GM19467 (cell line): ENCODE measurements around the gene IGSF23.
A peak's percentile ranks its signal among the peaks of the same experiment; 100 is the strongest.

ENCODE experiments used
- ATAC-seq: cut with Tn5 transposase; IDR thresholded peaks from one replicate; pipeline ENCODE4 v1.9.1; 2021; ENCODE audit warnings: mild to moderate bottlenecking, moderate library complexity; ENCODE audit not compliant: unreplicated experiment

The IGSF23 gene

DNA sequence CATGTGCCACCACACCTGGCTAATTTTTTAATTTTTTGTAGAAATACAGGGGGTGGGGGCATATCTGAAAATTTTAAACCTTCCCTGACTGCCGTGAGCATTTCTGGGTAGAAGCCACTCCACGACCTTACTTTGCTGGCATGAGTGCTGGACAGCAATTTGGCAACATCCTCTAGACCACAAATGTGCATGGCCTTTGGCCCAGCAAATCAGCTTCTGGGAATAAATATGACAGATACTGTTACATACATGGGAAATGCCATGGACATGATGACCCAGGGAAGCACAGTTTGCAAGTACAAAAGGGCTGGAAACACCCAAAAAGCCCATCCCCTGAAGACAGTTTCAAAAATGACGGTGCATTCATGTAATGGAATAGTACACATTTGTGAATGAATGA lies 27.2 kb downstream of the IGSF23 start:
- no peak for ATAC-seq

DNA sequence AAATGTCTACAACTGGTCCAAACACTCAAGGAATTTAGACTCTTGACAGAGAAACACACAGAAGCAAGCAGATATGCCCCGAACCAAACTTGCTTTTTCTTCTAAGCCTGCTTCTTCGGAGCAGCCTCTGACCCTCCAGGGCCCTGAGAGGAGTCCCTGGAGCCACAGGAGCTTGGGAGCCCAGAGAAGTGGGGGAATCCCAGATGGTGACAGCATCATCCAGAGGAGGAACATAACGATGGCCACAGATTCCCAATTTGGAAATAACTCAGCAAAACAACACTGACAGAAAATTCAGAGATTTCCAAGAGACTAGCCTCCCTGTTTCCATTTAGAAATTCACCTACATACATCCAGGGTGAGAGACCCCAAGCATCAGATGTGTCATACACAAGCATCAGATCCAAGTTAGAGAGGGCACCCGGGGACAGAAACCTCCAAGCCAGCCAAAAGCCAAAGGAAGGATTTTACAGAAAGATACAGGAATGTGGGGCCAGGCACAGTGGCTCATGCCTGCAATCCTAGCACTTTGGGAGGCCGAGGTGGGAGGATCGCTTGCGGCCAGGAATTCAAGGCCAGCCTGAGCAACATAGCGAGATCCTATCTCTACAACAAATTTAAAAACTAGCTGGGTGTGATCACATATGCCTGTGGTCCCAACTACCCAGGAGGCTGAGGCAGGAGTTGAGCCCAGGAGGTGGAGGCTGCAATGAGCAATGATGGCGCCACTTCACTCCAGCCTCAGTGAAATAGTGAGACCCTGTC lies 28.3 kb downstream of the IGSF23 start:
- ATAC-seq = no peak

DNA sequence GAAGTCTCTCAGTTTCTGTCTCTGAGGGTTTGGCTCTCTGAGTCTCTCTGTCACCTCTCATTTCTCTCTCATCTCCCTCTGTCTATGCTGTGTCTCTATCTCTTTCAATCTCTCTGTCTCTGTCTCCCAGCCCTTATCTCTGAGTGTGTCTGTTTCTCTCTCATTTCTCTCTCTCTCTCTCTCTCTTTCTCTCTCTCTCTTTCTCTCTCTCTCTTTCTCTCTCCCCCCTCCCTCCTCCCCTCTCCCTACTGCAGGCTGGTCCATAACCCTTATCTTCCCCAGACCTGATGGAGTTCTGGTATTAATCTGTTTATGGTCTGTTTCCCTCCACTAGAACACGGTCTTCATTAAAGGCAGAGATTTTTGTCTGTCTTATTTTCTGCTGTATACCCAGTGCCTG lies 29.0 kb downstream of the IGSF23 start:
- ATAC-seq = no peak

DNA sequence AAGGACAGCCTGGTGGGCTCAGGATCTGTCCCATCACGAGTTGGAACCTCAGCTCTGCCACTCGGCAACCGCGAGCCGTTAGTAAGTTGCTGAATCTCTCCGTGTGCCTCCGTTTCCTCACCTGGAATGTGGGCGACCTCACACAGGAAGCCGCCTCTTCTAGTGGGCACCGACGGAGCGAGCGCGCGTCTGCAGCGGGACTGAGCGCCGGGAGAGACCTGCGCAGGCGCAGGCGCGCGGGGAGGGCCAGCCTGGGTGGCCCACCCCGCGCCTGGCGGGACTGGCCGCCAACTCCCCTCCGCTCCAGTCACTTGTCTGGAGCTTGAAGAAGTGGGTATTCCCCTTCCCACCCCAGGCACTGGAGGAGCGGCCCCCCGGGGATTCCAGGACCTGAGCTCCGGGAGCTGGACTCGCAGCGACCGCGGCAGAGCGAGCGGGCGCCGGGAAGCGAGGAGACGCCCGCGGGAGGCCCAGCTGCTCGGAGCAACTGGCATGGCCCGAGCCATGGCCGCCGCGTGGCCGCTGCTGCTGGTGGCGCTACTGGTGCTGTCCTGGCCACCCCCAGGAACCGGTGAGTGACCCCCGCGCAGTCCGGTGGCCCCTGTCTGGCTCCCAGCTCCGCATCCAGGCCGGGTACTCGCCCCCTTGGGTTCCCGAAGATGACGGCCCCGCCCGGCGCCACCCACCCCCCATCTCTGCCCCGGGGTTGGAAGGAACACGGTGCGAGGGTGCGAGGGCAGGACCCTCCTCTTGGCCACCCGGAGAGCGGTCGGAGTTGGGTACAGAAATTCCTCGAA lies 30.4 kb downstream of the IGSF23 start, which contains the start of gene PVR:
PVR (plus strand) TSS at position 306 of the 797 bp plus-strand sequence; CDS start at position 493, 187 bp downstream.
- no peak for ATAC-seq

DNA sequence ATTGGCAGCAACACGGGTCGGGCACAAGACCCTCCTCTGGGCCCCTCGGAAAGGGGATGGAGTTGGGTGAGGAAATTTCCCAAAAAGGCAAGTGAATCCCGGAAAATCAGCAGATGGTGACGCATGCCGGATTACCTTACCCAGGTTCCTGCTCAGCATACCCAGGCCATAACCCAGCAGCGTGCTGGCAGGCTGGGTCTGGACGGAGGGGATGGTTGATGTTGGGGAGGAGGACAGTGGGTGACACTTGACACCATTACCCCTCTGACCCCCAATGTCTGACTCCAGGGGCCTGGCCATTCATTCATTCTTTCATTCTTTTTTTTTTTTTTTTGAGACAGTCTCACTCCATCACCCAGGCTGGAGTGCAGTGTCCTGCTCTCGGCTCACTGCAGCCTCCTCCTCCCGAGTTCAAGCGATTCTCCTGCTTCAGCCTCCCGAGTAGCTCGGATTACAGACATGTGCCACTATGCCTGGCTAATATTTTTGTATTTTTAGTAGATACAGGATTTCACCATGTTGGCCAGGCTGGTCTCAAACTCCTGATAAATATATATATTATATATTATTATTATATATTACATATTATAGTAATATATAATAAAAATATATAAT lies 31.1 kb downstream of the IGSF23 start:
- ATAC-seq = no peak

DNA sequence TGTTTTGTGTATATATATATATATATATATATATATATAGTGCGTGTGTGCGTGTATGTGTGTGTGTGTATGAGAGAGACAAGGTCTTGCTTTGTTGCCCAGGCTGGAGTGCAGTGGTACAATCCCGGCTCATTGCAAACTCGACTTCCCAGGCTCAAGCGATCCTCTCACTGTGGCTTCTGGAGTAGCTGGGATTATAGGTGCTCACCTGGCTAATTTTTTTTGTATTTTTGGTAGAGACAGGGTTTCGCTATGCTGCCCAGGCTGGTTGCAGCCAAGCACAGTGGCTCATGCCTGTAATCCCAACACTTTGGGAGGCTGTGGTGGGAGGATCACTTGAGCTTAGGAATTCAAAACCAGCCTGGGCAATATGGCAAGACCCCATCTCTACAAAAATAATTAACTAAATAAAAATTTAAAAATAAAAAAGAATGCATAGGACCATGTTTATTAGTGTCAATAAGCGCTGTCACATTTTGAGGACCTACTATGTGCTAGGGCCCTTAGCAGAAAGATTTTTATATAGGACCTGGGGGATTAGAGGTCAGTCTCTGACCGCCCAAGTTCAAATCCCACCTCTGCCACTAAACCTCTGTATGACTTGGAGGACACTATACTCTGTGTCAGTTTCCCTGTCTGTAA lies 32.2 kb downstream of the IGSF23 start:
- no peak for ATAC-seq

DNA sequence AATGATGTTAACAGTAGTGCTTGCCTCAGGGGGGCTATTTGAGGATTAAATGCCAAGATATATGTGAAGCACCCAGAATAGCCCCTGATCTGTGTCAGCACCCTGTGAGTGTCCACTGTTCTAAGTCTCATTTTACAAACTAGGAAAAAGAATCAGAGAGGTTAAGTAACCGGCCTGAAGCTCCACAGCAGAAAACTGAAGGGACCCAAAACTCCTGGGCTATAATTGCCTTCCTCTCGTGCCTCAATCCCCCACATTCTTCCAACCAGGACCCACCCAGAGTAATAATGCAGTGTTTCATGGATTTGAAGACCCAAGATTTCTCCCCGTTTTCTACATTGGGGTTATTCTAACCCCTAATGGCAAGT lies 32.7 kb downstream of the IGSF23 start:
- ATAC-seq = no peak

DNA sequence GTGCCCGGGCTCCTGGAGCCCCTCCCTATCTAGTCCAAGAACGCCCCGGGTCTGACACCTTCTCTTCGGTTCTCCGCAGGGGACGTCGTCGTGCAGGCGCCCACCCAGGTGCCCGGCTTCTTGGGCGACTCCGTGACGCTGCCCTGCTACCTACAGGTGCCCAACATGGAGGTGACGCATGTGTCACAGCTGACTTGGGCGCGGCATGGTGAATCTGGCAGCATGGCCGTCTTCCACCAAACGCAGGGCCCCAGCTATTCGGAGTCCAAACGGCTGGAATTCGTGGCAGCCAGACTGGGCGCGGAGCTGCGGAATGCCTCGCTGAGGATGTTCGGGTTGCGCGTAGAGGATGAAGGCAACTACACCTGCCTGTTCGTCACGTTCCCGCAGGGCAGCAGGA lies 33.8 kb downstream of the IGSF23 start:
- no peak for ATAC-seq

DNA sequence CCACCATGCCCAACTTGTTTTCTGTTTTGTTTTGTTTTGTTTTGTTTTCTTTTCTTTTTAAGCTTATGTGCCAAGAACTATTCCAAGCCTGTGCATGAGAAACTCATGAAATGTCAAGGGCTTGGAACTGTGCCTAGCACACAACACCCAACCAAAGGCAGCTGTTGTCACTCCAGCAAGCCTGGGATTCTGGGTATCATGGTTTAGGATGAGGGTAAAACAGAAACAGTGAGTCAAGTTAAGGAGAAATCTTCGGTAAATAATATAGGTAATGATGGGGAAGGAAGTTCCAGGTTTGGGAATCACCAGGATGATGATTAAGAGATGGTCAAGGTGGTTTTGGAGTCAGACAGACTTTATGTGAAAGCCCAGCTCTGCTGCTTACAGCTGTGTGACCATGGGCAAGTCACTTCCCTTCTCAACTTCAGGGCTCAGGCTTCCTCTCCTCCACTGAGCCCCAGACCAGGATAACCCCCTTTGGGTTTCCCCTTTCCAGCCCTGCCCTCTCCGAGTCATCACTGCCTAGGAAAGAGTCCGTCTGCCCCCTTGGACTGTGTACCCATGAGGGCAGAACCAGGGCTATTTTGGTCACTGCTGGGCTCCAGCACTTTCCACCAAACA lies 35.4 kb downstream of the IGSF23 start:
- ATAC-seq = no peak

DNA sequence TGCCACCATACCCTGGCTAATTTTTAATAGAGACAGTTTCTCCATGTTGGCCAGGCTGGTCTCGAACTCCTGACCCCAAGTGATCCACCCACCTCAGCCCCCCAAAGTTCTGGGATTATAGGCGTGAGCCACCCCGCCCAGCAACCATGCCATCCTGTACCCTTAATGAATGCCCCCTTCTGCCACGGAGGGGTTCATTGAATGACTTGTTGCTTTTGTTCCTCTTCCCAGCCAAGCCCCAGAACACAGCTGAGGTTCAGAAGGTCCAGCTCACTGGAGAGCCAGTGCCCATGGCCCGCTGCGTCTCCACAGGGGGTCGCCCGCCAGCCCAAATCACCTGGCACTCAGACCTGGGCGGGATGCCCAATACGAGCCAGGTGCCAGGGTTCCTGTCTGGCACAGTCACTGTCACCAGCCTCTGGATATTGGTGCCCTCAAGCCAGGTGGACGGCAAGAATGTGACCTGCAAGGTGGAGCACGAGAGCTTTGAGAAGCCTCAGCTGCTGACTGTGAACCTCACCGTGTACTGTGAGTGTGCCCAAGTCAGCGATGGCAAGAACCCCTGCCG lies 36.3 kb downstream of the IGSF23 start:
- no peak for ATAC-seq

DNA sequence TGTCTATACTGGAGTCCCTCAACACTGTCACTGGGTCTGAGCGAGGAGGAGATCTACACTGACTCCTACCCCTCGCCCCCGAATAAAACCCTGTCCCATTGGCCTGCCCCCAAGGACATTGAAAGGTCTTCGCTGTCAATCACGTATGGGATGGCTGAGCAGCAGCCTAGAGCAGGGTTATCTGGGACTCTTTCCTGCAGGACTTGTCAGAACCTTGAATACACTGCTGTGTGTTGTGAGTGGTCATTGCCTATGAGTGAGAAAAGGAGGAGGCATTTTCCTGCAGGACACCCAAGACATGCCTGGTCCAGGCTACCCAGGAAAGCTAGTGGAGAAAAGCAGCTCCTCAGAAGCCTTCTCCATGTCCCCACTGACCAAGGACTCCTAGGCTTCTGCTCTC lies 40.0 kb downstream of the IGSF23 start:
- no peak for ATAC-seq

DNA sequence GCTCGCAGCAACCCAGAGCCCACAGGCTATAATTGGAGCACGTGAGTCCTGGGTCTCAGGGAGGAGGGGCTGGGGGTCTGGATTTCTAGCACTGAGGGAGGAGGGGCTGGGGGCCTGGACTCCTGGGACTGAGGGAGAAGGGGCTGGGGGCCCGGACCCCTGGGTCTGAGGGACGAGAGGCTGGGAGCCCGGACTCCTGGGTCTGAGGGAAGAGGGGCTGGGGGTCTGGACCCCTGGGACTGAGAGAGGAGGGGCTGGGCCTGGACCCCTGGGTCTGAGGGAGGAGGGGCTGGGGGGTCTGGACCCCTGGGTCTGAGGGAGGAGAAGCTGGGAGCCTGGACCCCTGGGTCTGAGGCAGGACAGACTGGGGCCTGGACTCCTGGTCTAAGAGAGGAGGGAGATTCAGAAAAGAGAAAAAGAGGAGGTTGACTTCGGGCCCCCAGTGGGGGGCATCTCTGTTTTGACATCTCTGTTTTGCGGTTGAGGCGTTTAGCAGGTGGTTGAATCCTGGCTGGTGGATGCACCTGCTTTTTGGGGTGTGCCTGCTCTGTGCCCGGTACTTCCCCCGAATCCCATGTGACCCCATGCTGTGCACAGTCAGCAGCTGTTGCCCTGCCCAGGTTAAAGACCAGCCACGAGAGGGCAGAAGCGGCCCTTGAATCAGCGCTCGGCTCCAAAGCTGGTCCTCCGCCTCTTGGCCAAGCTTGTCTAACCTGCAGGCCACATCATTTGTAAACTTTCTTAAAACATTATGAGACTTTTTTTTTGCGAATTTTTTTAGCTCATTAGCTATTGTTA lies 40.8 kb downstream of the IGSF23 start:
- ATAC-seq = peak; percentile 75

DNA sequence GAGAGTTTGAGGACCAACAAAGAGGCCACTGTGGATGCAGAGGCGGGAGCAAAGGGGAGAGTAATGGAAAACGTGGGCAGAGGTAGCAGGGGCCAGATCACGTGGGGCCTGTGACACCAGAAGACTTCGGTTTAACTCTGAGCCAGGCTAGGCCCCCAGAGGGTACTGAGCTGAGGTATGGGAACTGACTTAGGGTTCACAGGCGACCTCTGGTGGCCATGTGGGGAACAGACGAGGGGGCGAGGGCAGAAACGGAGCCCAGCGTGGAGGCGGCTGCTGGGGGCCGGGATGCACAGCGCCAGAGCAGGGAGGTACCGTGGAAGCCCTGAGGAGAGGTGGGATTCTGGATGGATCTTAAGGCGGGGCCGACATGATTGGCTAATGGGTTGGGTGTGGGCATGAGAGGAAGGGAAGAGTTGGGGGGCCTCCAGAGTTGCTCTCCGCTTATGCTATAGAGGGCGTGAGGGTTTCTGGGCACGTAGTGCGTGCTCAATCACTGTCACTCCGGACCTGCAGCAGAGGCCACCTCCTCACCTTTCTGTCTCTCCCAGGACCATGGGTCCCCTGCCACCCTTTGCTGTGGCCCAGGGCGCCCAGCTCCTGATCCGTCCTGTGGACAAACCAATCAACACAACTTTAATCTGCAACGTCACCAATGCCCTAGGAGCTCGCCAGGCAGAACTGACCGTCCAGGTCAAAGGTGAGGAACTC lies 44.0 kb downstream of the IGSF23 start:
- ATAC-seq = no peak

DNA sequence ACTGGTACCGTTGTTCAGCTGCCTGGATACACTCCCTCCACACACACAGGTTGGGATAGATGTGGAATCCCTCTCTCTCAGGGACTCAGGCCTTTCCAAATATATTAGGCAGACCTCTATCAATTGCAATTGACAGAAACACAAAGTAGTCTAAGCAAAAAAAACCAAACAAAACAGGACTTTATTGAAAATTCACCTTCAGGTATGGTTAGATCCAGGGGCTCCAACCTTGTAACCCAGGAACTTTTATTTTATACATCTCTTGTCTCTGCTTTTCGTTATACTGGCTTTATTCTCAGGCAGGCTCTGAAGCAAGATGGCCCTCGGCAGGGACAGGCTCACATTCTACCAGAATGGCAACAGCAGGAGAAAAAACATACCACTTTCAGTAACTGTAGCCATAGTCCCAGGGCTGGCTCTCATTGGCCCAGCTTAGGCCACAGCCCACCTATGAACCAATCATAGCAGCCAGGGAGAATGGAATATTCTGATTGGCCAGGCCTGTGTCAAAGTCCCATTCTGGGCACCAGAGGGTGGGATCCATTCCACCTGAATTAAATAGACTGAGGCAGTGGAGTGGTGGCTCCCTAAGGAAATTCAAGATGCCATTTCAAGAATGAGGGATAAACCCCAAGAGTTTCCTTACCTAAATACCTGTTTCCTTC lies 44.8 kb downstream of the IGSF23 start:
- ATAC-seq = no peak

DNA sequence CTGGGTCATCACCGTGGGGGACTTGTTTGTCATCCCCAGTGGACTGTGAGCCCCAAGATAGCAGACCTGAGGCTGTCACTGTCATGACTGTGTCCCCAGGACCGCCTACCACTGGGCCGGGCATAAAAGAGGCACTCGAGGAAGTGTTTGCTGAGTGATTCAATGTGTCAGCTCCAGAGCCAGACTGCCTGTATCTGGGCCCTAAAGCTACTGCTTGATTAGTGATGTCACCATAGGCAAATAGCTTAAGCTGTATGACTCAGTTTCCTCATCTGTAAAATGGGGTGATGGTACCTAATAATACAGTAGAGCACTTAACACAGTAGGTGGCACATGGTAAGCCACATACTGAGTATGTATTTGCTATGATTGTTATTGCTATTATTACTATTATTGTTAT lies 46.7 kb downstream of the IGSF23 start:
- no peak for ATAC-seq

DNA sequence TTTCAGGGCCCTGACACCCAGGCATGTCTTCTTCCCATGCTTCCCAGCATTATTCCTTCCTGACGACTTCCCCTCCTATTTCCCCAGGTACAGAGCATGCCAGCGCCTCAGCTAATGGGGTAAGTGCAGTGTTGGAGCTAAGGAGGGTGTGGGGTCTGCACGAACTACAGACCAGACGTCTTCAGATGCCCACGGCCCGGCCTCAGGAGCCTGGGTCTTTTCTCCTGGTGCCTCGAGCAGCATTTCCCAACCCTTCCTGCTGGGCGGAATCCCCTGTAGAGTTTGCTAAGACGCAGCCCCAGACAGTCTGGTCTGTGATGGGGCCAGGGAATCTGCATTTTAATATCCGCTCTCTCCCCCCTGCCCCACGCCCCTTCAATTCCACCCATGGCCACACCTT lies 47.8 kb downstream of the IGSF23 start:
- no peak for ATAC-seq

DNA sequence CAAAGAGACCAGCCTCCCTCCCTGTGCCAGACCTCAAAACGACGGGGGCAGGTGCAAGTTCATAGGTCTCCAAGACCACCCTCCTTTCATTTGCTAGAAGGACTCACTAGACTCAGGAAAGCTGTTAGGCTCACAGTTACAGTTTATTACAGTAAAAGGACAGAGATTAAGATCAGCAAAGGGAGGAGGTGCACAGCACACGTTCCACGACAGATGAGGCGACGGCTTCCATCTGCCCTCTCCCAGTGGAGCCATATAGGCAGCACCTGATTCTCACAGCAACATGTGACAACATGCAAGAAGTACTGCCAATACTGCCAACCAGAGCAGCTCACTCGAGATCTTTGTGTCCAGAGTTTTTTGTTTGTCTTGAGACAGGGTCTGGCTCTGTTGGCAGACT lies 48.5 kb downstream of the IGSF23 start:
- no peak for ATAC-seq

DNA sequence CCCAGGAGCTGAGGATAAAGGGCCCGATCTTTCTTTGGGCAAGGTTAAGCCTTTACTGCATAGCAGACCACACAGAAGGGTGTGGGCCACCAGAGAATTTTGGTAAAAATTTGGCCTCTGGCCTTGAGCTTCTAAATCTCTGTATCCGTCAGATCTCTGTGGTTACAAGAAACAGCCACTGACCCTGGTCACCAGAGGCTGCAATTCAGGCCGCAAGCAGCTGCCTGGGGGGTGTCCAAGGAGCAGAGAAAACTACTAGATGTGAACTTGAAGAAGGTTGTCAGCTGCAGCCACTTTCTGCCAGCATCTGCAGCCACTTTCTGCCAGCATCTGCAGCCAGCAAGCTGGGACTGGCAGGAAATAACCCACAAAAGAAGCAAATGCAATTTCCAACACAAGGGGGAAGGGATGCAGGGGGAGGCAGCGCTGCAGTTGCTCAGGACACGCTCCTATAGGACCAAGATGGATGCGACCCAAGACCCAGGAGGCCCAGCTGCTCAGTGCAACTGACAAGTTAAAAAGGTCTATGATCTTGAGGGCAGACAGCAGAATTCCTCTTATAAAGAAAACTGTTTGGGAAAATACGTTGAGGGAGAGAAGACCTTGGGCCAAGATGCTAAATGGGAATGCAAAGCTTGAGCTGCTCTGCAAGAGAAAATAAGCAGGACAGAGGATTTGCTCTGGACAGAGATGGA lies 49.5 kb downstream of the IGSF23 start:
- ATAC-seq = no peak
